GM19240 (cell line): ENCODE results near the gene CLPSL1.
"Not testable (repeated sequence)": the region's sequence is repeated elsewhere in the genome, so short reads cannot be mapped to it uniquely, and the experiment has no call there.

ENCODE experiments used
- DNase-seq: peaks from one replicate; pipeline ENCODE4 v3.0.0; 2011; ENCODE audit warnings: low spot score; ENCODE audit not compliant: insufficient read length

CLPSL1 gene, protein sequence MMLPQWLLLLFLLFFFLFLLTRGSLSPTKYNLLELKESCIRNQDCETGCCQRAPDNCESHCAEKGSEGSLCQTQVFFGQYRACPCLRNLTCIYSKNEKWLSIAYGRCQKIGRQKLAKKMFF

DNA sequence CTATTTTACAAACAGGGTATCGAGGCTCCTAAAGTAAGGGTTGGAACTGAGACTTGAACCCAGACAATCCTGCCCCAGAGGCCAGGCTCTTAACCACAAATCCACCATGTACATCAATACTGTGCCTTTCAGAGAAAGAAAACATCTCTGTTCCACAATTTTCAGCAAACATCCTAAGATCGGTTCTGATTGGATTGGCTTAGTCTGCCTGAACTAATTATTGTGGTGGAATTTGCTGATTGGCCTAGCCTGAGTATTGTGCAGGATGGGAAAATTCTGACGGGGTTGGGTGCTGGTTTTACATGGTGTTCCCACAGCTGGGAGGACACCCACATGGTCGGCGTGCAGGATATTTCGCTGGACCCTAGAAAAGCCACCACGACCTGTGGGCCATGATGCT, at the start of gene CLPSL1:
TSS of gene CLPSL1 (plus strand) at position 301 of the 400 bp plus-strand sequence. CDS start at position 393, 92 bp downstream.
- DNase-seq = no peak

DNA sequence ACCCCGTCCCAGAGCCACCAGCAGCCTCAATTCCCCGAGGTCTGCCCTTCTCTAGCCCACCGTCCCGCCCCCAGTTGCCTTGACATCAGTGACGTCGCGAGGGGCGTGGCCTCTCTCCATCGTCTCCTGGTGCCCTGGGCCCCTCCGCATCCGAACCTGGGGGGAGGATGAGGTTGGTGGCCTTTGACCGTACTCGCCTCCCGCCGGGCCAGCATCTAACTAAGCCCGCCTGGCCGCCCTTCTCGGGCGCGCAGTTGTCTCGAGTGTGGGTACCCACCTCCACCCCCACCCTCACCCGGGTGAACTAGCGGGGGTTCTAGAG, 49.4 kb upstream of the CLPSL1 start:
- peak; percentile 75 for DNase-seq

DNA sequence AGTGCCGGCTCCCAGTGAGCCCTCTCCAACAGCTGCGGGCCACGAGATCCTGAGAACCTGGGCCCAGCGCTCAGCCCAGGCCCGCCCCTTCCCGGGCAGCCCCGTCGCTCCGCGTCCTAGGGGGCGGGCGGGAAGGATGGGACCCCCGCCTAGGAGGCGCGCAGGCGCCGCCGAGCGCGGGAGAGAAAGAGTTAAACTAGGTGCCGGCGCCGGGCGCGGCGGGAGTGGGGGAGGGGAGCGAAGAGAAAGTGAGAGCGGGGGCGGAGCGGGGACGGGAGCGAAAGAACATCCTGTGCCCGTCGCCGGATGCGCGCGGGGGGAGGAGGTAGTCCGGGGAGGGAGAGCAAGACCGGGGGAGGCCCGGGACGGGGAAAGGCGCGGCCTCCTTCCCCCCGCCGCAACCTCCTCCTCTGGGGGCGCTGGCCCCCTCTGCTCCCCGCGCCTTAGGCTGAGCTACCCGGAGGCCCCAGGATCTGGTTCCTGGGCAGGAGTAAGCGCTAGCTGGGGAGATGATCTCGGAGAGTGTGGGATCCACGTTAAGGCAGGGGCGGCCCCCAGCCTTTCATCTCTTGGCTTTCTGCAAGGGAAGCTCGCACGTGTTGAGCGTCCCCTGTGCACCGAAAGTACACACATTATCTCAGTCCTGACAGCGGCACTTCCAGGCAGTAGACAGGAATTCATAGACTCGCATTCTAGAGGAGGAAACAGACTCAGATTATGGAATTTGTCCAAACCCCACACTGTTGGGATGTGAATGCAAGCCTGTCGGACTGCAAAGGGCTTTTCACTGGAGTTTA, 48.9 kb upstream of the CLPSL1 start:
- peak; percentile 77 for DNase-seq

DNA sequence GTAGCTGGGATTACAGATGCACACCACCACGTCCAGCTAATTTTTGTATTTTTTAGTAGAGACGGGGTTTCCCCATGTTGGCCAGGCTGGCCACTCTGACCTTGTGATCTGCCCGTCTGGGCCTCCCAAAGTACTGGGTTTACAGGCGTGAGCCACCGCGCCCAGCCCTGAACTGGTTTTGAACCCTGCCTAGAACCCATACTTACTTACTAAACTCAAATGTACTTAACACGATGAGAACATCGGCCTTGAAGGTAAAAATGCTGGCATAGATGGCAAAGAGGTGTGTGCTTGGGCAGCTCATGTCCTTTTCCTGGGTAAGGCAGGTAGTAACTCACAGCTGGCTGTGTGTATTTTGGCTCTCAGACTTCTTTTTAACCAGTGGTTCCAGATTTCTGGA, 47.2 kb upstream of the CLPSL1 start:
- DNase-seq = no peak

DNA sequence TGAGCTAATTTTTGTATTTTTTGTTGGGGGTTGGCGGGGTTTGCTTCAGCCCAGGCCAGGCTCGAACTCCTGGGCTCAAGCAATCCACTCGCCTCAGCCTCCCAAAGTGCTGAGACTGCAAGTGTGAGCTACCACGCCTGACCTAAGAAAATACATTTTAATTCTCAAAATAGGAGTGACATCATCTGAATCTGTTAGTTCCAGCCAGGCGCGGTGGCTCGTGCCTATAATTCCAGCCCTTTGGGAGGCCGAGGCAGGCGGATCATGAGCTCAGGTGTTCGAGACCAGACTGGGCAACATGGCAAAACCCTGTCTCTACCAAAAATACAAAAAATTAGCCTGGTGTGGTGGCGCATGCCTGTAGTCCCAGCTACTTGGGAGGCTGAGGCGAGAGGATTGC, 46.5 kb upstream of the CLPSL1 start:
- DNase-seq = not testable (repeated sequence)

DNA sequence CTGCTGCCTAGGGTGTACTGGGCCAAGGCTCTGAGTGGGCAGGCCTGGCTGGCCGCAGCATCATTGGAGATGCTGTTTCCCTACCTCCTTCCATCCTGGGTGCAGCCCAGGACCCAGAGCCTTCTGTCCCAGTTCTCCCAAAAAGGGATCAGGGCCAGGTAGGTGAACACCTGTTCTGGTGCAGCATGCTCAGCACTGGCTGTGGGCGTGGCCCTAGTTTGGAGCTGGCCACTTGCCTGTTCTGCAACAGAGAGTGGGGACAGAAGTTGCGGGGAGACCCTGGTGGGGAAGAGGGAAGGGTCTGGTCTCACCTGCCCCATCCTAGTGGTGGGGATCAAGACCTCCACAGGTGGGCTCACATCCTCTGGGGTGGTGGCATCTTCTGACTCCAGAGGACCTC, 45.4 kb upstream of the CLPSL1 start:
- DNase-seq = no peak

DNA sequence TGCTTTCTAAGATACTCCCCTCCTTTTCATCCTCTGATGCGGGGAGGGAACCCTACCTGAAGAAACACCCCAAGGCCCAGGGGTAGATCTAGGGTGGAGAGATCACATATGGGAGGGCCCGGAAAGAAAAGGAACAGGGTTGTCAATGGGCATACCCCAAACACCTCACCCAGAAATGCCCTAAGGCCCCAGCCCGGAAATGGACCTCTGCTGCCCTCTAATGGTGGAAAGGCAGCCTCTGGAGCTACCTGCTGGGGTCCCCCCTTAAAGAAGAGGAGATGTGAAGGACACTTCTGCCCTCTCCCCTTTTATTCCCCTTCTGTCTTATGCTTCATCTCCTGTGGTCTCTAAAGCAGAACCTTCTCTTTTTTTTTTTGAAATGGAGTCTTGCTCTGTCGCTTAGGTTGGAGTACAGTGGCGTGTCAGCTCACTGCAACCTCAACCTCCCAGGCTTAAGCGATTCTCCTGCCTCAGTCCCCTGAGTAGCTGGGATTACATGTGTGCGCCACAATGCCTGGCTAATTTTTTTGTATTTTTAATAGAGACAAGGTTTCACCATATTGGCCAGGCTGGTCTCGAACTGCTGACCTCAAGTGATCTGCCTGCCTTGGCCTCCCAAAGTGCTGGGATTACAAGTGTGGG, 44.4 kb upstream of the CLPSL1 start:
- peak; percentile 63 for DNase-seq

DNA sequence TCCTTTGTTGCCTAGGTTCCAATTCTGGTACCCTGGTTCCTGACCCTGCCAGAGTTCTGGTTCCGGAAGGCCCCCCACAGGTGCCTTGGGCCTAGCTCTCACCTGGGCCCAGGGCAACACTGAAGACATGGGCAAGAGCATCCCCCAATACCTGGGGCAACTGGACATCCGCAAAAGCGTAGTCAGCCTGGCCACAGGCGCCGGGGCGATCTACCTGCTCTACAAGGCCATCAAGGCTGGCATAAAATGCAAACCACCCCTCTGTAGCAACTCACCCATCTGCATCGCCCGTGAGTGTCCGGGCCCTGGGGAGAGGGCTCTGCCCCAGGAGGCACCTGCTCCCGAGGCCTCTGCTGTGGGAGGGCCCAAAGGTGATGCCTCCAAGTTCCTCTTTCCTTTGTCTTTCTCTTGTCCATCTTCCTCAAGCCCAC, 43.8 kb upstream of the CLPSL1 start, which contains the start of gene ARMC12:
TSS of gene ARMC12 (plus strand) at position 51 of the 431 bp plus-strand sequence. CDS start at position 128, 77 bp downstream.
- no peak for DNase-seq

DNA sequence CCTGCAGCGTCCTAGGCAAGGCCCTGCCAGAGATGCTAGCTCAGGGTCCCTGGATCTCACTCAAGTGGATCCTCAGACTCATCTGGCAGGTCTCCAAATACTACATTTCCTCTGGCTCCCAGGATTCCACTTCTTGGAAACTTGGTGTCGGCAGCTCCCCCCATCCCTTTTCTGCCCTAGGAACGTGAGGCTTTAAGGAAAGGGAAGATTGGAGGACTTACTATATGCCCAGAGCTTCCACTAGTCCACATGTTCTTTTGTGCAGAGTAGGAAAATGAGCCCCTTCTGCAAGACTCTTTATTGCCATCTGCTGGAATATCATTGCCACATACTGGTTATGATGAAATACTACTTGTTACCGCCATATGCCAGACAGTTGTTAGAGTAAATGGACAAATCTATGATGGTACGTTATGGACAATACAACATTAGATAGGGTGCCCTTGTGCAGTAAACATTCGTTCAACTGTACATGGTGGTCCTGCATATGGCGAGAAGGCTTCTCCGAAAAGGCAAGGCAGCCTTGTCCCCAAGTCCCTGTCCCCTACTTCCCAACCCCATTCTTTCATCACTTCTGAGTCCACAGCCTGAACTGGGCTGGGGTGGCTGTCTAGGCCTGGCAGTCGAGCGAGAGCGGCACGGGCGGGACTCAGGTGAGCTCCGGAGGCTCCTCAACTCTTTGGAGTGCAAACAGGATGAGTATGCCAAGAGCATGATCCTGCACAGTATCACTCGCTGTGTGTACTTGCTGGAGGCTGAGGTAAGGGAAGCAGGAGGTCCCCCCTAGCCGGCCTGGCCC, 43.2 kb upstream of the CLPSL1 start:
- DNase-seq = no peak

DNA sequence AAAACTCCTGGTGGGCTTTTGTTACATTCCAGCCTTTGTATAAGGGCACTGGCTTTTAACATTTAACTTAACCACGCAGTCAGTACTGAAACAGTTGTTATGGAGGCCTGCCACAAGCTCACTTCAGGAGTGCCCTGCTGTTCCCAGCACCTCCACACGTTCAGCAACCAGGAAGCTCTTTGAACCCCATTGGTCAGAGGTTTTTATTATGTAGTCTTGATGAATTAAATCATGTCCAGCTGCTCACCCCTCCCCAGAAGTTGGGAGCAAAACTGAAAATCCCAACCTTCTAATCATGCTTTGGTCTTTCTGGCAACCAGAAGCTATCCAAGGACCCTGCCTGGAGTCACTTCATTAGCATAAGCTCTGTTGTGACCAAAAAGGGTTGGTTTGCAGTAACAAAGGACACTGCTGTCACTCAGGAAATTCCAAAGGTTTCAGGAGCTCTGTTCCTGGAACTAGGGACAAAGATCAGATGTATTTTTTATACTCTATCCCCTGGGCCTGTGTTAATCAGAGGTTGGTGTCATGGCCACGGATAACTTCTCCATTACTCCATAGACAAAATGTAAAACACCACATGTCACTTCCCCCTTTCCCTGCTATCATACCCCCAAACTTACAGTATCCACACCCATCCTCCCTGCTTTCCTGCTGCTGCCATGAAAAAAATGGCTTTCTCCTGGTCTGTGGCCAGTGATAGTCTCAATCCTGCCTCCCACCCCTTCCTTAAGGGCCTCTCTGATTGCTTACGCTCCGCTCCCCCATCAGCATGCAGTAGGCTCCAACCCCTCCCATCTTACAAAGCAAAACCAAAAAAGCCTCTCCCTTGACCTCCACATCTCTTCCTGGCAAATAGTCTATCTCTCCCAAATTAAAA, 40.9 kb upstream of the CLPSL1 start:
- no peak for DNase-seq

DNA sequence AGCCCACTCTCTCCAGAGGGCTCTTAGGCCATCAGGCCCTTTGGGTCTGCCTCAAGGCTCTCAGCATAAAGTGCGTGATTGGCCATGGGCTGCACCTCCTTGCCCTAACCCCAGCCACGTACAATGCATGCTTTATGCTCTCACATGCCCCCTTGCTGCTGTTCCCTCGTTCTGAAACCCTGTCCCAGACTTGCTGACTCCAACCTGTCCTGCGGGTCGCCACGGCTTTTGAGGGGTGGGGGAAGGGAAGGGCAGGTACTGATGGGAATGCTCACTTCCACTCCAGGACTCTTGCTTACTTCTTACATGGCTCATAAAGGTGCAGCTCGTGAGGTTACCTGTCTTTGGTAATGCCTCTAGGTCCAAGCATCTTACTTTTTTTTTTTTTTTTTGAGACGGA, 38.0 kb upstream of the CLPSL1 start:
- DNase-seq = no peak

DNA sequence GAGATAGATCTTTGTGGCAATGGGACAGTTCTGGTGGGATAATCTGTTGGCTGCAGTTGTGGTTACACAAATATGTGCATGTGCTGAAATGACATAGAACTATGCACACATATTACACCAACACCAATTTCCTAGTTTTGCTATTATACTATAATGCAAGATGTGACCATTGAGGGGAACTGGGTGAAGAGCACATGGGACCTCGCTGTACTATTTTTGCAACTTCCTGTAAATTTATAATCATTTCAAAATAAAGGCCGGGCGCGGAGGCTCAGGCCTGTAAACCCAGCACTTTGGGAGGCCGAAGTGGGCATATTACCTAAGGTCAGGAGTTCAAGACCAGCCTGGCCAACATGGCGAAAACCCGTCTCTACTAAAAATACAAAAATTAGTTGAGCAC, 35.3 kb upstream of the CLPSL1 start:
- DNase-seq = no peak

DNA sequence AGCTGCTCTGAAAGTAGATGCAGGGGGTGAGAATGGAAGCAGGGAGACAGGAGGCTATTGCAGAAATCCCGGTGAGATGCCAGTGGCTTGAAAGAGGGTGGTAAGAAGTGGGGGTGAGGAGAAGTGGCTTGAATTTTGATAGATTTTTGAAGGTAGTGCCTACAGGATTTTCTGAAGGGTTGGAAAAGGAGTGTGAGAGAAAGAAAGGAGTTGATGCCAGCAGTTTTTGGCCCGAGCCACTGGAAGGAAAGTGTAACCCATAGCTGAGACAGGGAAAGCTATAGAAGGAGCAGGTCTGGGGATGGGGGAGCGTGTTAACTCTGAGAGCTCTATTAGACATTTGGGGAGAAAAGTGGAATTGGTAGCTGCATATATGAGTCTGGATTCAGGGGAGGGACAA, 34.3 kb upstream of the CLPSL1 start:
- no peak for DNase-seq

DNA sequence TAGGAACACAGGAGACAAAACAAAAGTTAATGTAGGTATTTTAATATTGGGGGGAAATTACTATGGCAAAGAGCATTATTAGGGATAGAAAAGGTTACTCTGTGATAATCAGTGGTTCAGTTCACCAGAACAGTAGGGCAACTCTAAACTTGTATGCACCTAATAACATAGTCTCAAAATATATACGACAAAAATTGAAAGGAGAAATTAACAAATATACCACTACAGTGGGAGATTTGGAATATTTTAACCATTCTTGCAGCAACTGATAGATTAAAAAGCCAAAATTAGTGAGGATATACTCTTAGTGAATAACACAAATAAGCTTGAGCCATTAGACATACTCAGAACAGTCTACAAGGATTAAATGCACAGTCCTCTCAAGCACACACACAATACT, 32.9 kb upstream of the CLPSL1 start:
- no peak for DNase-seq

DNA sequence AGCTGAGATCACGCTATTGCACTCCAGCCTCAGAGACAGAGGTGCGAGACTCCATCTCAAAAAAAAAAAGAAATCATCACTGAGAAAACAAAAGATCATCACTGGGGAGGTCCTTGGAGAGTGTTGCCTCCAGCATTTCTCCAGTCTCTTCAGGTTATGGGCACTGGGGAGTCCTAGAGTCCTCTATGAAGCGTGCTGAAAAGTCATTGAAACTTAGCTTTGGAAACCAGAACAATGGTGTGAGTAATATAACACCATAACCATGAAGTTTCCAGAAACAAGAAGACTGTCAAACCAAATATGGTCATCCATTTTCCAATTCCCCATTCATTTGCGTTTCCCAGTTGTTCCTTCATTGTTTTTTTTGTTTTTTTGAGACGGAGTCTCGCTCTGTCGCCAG, 30.3 kb upstream of the CLPSL1 start:
- no peak for DNase-seq

DNA sequence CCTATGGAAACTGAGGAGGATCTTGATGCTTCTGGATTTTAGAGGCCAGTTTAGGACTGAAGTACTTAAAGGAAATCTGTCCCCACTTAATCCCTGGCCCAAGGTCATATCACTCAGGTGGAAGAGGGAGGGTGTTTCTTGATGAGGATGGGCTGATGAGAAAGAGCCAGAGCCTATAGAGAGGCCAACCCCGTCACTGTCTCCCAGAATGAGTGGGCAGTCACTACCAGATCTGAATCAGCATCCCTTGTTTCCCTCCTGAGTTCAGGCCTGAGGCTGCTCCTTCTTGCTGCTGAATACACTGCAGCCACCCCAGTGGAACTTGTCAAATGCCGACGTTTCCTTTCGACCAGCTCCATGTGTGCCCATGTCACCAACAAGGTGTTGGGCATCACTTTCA, 29.2 kb upstream of the CLPSL1 start:
- DNase-seq = no peak

DNA sequence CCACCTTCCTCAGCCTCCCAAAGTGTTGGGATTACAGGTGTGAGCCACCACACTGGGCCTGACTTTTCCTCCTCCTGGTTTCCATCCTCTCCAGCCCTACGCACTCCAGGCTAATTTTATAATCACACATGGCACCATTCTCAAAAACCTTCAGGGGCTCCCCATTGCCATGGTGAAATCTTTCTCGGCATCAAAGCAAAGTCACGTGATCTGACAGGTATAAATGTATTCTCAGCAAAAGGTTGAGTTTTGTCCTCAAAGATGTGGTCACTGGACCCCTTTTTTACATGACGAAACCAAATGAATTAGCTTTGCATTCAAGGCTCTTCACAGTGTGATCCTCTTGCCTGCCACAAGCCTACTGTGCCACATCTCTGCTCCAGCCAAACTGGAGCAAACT, 28.5 kb upstream of the CLPSL1 start:
- no peak for DNase-seq

DNA sequence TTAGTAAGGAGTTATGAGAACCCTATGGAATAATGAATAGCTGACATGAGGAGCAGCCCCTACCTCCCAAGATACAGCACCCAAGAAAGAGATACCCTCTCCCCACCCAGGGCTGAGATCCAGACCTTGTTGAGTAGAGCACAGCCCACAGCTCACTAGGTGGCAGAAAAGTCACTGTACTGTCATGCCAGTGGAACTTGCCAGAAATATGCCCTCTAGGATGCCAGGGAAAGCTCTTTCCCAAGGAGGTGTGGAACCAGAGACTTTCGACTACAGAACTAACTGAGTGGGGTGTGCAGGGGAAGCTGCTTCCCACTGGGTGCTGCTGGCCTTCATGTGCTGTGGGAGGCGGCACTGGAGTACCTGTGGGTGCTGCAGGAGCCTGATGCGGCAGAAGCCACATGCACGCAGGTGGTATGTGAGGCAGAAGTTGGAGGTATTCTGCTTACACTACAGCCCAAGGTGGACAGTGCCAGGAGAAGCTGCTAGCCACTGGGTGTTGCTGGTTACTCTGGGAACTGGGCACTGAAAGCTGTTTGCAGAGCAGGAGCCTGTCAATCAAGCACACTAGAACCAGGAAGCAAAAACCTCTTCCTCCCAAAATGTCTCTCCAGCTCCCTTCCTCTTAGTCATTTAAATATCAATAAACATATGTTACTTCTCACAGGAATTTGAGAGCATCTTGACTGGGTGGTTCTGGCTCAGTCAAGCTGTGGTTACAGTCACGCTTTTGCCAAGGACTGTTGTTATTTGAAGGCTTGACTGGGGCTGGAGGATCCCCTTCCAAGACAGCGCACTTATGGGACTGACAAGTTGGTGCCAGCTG, 26.2 kb upstream of the CLPSL1 start:
- no peak for DNase-seq

DNA sequence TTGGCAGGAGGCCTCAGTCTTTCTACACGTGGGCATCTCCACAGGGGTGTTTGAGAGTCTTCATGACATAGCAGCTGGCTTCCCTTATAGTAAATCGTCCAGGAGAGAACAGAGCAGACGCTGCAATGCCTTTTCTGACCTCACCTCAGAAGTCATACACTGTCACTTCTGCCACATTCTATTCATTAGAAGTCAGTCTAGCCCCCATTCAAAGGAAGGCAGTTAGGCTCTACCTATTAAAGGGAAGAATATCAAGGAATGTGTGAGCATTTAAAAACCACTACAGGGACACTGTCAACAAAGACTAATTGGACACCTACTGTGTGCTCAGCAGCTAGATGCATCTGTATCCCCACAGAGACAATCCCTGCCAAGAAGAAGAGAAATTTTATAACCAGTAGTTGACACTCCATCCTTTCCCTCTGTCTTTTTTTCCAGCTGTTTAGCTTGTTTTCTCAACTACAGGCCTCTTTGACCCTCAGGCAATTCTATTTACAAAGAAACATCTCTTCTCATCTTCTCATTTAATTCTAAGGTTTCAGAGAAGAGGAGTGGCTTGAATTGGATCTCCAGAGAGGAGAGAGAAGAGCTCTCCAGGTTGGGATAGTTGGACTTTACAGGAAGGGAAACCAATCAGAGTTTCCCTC, 25.4 kb upstream of the CLPSL1 start:
- no peak for DNase-seq
